Activated CD4-positive, alpha-beta T cell treated with anti-CD3 and anti-CD28 coated beads for 4 hours (primary cell): ENCODE results near the gene DNMT3B.

Source experiments
- DNase-seq, 2 donors: peaks; one replicate each; pipeline ENCODE4 v3.0.0-alpha.2; 2020

Gene DNMT3B

GRCh38 chr20:32823737-32824588, 61.8 kb downstream of the DNMT3B start:
- no peak for DNase-seq

- DNase-seq, result no peak
Measured at GRCh38 chr20:32828029-32828680, 66.0 kb downstream of the DNMT3B start.

DNA sequence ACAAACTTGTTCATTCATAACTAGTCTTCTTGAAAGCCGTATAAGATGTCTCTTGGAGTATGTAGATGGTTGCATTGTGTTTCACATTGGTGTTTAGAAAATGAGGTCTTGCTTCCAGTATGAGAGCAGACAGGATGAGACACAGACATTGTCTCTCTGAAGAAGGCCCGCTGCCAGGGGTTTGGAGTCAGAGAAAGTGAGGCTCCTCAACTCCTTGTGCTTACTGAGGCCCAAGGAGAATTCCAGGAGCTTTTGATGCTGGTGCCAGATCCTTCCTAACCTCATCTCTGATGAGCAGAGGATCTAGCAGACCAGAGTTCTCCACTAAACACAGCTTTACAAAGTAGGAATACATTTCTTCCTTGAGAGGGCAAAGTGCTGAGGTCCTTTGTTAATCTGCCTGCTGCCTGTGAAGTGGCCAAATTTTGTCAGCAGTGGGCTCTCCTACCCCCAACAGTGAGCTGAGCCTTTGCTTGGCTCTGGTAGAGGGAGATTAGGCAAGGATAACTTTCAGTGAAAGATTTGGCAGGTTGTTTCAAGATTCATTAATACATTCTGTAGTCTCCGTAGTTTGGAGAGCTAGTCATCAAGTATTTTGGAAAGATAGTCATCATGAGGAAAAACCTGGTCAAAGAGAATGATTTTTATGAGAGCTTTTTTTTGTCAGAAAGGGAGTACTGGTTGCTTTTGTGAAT, 67.3 kb downstream of the DNMT3B start:
- DNase-seq, result no peak

DNA sequence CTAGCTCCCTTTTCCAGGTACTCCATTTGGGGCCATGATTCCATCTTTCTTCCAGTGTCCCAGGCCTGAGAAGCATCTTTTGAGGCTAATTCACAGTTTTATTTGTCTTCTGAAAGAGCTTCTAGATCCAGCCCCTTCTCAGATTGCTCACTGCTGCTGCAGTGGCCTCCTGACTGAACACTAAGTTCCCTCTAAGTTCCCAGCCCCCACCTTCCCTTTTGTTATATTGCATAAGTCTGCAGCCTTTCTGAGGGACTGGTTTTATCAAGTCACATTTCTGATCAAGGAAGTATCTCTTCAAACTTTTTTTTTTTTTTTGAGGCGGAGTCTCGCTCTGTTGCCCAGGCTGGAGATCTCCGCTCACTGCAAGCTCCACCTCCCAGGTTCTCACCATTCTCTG, 68.3 kb downstream of the DNMT3B start:
- DNase-seq, result no peak

- no peak for DNase-seq
Measured at GRCh38 chr20:32831982-32832381, 69.8 kb downstream of the DNMT3B start.

GRCh38 chr20:32832664-32833063, 70.5 kb downstream of the DNMT3B start:
- no peak for DNase-seq

- DNase-seq, result no peak
Measured at GRCh38 chr20:32834972-32835371, 72.8 kb downstream of the DNMT3B start.

GRCh38 chr20:32837157-32837556, 75.0 kb downstream of the DNMT3B start:
- no peak for DNase-seq

DNA sequence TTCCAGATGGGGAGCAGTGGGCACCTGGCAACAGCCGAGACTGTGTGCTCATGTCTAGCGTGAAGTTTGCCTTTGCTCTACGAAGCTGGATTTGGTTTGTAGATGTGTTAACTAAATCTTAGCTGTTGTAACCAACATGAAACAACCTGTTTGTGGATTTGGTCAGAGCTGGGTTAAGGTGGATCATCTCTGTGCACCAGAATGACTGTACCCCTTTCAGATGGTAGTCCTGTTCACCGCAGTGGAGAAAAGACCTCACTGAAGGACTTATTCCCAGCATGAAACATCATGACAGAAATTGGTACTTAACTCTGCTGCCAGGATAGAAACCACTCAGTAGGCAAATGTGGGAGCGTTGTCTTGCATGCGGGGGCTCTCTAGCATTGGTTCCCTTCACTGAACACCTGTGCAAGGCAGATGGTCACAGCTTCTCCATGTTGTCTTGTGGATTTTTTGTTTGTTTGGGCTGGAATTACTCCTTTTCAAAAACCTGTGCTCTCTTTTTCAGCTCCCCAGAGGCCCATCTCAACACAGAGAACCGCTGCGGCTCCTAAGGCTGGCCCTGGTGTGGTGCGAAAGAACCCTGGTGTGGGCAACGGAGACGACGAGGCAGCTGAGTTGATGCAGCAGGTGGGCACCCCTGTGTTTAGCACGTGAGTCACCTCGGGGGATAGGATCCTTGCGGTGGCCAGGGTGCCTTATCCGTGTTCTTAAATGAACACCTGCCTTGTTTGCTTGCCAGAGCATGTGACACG, 77.2 kb downstream of the DNMT3B start:
- no peak for DNase-seq

DNA sequence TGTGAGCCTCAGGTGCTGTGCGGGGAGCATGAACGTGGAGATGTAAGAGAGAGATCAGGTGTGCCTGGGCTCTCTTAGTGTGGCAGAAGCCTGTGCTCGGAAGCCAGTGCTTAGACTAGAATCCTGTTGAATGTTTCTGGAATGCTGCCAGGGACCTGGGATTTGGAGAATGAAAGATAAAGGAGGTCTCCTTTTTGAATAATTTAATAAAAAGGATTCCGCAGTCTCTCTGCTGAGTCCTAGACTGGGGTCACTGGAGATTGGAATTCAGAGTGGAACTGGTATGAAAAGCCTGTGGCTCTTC, 77.7 kb downstream of the DNMT3B start:
- no peak for DNase-seq

- DNase-seq, result no peak
Measured at GRCh38 chr20:32841174-32841573, 79.0 kb downstream of the DNMT3B start.

DNA sequence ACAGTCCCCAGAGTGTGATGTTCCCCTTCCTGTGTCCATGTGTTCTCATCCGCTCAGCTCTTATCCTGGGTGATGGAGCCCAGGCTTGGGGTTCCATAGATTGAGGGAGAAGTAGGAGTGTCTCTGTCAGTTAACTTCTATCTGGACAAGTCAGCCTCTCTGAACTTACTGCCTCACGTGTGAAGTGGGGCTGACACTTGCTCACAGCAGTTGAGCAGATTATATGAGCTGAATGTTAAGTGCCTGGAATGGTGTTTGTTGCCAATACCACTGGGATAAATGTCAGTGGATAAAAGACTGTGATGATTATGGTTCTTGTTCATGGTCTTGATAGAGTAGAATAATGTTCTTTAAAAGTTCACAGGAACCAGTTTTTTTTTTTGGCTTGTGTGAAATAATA, 79.4 kb downstream of the DNMT3B start:
- no peak for DNase-seq

DNA sequence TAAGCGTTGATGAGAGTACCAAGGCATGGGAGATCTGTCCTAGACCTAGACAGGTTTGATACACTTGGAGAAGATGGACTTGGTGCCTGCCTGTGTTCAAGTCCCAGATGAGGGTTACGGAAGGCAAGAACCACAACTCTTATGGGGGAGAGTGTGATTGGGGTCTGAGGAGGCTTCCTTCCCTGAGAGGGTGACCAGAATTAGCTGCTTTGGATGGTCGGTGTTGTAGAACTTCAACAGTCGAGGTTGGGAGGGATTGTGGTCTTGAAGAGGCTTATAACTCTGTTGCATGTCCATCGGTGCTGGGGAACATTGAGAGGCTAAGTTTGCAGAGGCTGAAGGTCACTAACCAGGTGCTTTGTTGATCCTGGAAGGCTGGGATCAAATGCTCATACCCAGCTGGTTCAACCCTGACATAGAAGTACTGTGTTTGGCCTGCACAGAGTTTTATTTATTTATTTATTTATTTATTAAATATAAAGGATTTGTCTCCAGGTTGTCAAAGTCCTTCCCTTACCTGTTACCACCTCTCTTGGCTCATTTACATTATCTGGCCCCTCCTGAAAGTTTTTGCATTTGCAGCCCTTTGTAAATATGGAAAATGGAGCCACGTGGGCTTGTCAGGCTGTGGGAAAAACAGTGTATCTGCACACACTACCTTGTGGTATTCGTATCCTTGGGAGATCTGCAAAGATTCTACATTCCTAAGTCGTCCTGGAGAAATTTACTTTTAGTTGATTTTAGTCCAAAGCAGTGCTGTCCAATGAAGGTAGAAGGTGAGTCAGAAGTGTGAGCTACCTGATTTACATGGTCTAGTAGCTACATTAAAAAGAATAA, 80.7 kb downstream of the DNMT3B start:
- DNase-seq, result no peak

- no peak for DNase-seq
Measured at GRCh38 chr20:32845786-32846185, 83.6 kb downstream of the DNMT3B start.

DNA sequence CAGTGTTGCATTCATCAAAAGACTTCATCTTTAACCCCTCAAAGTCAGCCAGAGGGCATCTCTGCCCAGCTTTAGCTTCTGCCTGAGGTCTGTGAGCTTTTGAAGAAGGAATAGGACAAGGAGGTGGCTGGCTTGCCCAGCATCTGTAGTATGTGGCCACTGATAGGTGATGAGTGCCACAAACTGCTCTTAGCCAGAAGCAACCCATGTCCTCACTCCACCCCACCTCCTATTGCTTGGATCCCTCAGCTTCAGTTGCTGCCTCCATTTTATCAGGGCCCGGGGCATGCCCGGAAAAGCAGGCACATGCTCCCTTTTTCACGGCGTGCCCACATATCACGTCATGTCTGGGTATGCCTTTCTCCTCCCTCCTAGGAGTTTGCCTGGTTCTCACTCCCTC, 84.7 kb downstream of the DNMT3B start:
- DNase-seq, result no peak

- DNase-seq, result no peak
Measured at GRCh38 chr20:32847964-32848363, 85.8 kb downstream of the DNMT3B start.

GRCh38 chr20:32848846-32849245, 86.7 kb downstream of the DNMT3B start:
- no peak for DNase-seq

- DNase-seq, result no peak
Measured at GRCh38 chr20:32849577-32849976, 87.4 kb downstream of the DNMT3B start.

- DNase-seq, result no peak
Measured at GRCh38 chr20:32855387-32855786, 93.2 kb downstream of the DNMT3B start.

DNA sequence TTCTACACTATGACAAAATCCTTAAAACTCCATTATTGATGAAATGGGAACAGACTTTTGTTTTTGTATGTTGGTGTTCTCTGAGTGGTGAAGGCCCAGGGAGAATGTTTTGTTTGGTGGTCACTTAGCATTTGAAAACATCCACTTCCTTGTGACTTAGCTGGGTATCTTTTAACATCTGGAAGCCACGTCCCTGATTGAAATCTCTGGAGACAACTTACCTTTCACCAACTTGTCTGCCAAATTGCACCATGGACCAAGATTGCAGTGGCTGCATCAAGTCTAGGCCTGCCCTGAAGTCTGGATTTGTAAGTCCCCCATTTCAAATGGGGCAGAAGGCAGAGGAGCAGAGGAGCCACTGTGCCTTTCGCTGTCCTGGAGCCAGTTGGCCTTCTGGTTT, 96.0 kb downstream of the DNMT3B start:
- no peak for DNase-seq
